Measurements from ENCODE around the gene TBX3. TPM values are rescaled to one million over a fixed set of nuclear protein-coding genes. Genes with fewer than 3 reads are reported as not detected.
A peak's percentile ranks its signal among the peaks of the same experiment; 100 is the strongest.

TBX3 gene
- total and polyA plus RNA-seq, 3 donors from 2014 or later = 4.0 to 8.7 (median 8.4) TPM

DNA sequence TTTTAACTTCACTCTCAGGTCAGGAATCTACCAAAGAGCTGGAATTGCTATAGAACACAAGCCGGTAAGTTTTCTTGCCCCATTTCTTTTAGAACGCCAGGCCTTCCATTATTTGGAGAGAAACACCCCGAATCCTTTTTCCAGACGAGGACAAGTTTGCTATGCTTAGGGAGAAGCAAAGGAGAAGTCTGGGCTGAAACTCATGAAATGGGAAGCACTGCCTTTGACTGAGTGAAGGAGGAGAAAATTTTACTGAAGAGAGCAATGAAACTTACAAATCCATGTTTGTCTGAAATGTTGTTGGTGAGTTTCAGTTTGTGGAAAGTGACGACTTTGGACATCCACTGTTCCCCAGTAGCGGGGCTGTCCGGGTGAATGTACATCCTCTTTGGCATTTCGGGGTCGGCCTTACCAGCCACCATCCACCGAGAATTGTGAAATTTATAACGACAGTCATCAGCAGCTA lies 3.3 kb downstream of the TBX3 start:
- Histone ChIP-seq H3K27ac (no peak overlapping the region), H3K4me3 (peak overlapping the region in 1 of 2 donors; percentile 82), H3K27me3 (no peaks in the 10 kb centered on the region), H3K36me3 (ENCODE audit: low read depth, missing control alignments) (no peaks in the 10 kb centered on the region), H3K4me1 (peaks cover 2% of the 10 kb centered on the region), H3K9me3 (no peaks in the 10 kb centered on the region)
- no peak for TF ChIP-seq POLR2A (IDR thresholded peaks at IDR 0.05)
- TF ChIP-seq, protein P1, sequence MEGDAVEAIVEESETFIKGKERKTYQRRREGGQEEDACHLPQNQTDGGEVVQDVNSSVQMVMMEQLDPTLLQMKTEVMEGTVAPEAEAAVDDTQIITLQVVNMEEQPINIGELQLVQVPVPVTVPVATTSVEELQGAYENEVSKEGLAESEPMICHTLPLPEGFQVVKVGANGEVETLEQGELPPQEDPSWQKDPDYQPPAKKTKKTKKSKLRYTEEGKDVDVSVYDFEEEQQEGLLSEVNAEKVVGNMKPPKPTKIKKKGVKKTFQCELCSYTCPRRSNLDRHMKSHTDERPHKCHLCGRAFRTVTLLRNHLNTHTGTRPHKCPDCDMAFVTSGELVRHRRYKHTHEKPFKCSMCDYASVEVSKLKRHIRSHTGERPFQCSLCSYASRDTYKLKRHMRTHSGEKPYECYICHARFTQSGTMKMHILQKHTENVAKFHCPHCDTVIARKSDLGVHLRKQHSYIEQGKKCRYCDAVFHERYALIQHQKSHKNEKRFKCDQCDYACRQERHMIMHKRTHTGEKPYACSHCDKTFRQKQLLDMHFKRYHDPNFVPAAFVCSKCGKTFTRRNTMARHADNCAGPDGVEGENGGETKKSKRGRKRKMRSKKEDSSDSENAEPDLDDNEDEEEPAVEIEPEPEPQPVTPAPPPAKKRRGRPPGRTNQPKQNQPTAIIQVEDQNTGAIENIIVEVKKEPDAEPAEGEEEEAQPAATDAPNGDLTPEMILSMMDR (IDR thresholded peaks at IDR 0.05) = no peak
- WGBS, 2 donors = 67 to 81% methylated on average over 11 of the region's 11 CpGs
- intact Hi-C loops (cut with DNase I; ENCODE audit: low total_unique reads) = no loop called here
- DNase-seq = no peak

DNA sequence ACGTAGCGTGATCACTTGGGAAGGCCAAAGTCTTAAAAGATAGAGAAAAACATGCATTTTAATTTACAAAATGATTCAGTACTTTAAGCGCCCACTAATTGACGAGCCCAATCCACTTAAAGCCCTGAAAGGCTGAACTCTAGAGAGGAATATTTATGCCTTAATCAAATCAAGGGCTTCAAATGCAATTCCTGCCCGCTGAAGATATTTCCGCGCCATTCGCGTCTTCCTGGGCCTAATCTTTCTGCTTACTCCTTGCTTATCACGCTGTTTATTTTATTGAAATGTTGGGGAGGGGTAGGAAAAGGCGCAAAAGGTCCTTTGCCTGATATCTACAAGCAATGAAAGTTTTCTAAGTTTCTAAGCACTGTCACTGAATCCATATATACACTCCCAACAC lies 4.0 kb downstream of the TBX3 start:
- 89 to 93% methylated on average over 11 of the region's 11 CpGs for WGBS, 2 donors
- no peak for TF ChIP-seq POLR2A (IDR thresholded peaks at IDR 0.05)
- TF ChIP-seq, protein P1 (IDR thresholded peaks at IDR 0.05) = no peak
- intact Hi-C loops (cut with DNase I; ENCODE audit: low total_unique reads) = no loop called here
- H3K27me3 ChIP-seq = no peaks in the 10 kb centered on the region
- DNase-seq = no peak
- H3K36me3 ChIP-seq (ENCODE audit: low read depth, missing control alignments) = no peaks in the 10 kb centered on the region
- H3K9me3 ChIP-seq = no peaks in the 10 kb centered on the region
- H3K4me1 ChIP-seq = peaks cover 2% of the 10 kb centered on the region
- H3K4me3 ChIP-seq = no peak overlapping the region
- no peak overlapping the region for H3K27ac ChIP-seq

DNA sequence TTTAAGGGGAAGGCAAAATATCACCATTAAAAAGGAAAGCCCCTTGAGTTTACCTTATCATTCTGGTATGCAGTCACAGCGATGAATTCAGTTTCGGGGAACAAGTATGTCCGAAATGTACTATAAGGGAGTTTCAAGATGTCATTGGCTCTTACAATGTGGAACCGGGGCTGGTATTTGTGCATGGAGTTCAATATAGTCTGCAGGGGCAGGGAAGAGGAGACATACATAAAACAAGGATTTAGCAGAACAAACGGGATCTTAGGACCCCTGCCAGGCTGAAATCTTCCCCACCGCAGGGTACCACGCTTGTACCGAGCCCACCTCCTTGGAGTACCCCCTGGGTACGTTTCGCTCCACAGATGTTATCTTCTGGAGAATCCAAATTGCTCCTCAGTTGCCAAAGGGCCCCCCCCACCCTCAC lies 4.5 kb downstream of the TBX3 start:
- 85 to 89% methylated on average over 10 of the region's 10 CpGs for WGBS, 2 donors
- no peaks in the 10 kb centered on the region for H3K27me3 ChIP-seq
- H3K27ac ChIP-seq = no peak overlapping the region
- H3K9me3 ChIP-seq = no peaks in the 10 kb centered on the region
- intact Hi-C loops (cut with DNase I; ENCODE audit: low total_unique reads) = no loop called here
- no peak overlapping the region for H3K4me3 ChIP-seq
- H3K36me3 ChIP-seq (ENCODE audit: low read depth, missing control alignments) = no peaks in the 10 kb centered on the region
- H3K4me1 ChIP-seq = peaks cover 2% of the 10 kb centered on the region
- DNase-seq = no peak
- TF ChIP-seq POLR2A (IDR thresholded peaks at IDR 0.05) = no peak
- TF ChIP-seq, protein P1 (IDR thresholded peaks at IDR 0.05) = no peak

DNA sequence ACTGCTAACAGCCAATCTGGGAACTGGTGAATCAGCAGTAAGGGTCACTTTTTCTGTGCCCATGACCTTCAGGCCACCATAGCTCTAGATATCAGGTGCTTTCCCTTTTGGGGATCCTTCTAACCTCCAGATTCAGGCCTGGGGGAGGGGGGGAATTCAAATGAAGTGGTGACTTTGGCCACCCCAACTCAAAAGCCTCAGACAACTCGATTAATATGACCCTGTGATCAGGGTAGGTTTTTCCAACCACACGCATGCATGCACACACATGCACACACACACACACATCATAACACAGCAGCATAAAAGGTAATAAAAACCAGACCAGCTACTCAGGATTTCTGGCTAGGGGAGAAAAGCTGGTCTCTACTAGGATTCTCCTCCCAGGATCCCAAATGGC lies 5.3 kb downstream of the TBX3 start:
- Histone ChIP-seq H3K4me3 (no peak overlapping the region), H3K36me3 (ENCODE audit: low read depth, missing control alignments) (no peaks in the 10 kb centered on the region), H3K4me1 (peaks cover 2% of the 10 kb centered on the region), H3K27ac (no peak overlapping the region), H3K9me3 (no peaks in the 10 kb centered on the region), H3K27me3 (no peaks in the 10 kb centered on the region)
- TF ChIP-seq, protein P1 (IDR thresholded peaks at IDR 0.05) = no peak
- TF ChIP-seq POLR2A (IDR thresholded peaks at IDR 0.05) = no peak
- DNase-seq = no peak
- 75 to 81% methylated on average over 2 of the region's 2 CpGs for WGBS, 2 donors
- intact Hi-C loops (cut with DNase I; ENCODE audit: low total_unique reads) = no loop called here

DNA sequence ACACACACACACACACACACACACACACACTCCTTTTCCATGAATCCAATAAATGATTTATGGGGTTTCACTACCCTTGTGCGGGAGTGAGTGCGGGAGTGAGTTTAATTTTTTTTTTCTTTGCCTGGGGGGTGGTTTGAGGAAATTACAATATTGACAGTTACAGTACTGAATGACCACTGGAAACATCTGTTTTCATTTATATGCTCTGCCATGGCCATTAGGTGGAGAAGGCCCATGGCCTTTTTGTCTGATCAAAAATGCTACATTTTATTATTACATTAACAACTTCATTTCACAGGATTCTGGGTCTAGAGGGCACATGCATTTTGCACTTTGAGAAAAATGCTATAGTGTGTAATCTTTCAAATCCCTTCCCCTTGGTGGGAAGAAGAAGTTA lies 5.9 kb downstream of the TBX3 start:
- no peaks in the 10 kb centered on the region for H3K9me3 ChIP-seq
- no peaks in the 10 kb centered on the region for H3K27me3 ChIP-seq
- 81 to 97% methylated on average over 2 of the region's 2 CpGs for WGBS, 2 donors
- H3K4me1 ChIP-seq = peaks cover 6% of the 10 kb centered on the region
- no peaks in the 10 kb centered on the region for H3K36me3 ChIP-seq (ENCODE audit: low read depth, missing control alignments)
- no peak overlapping the region for H3K27ac ChIP-seq
- no peak for TF ChIP-seq POLR2A (IDR thresholded peaks at IDR 0.05)
- TF ChIP-seq, protein P1 (IDR thresholded peaks at IDR 0.05) = no peak
- DNase-seq = no peak
- no peak overlapping the region for H3K4me3 ChIP-seq
- intact Hi-C loops (cut with DNase I; ENCODE audit: low total_unique reads) = no loop called here

Data from testis (tissue), 3 donors.